Measurements from ENCODE around the gene ADAMTS6.

Gene ADAMTS6

GRCh38 chr5:65137631-65138030, 344.1 kb downstream of the ADAMTS6 start:
- no peak for TF ChIP-seq CTCF (IDR thresholded peaks at IDR 0.05; ENCODE audit: low read depth, low read length, missing control alignments)
- Histone ChIP-seq H3K27me3 (replicated peaks) (no peaks in the 10 kb centered on the region), H3K4me3 (ENCODE audit: low read depth, low read length) (no peak overlapping the region), H3K36me3 (replicated peaks) (no peaks in the 10 kb centered on the region), H3K27ac (peak overlapping the region; percentile 28)
- in situ Hi-C loops (cut with HindIII; ENCODE audit: low pct_ligation_motif_present, low sequenced_read_pairs) = no loop called here
- peak; percentile 61 for DNase-seq

- Histone ChIP-seq H3K4me3 (ENCODE audit: low read depth, low read length) (no peak overlapping the region), H3K27me3 (replicated peaks) (no peaks in the 10 kb centered on the region), H3K36me3 (replicated peaks) (no peaks in the 10 kb centered on the region), H3K27ac (no peak overlapping the region)
- no peak for TF ChIP-seq CTCF (IDR thresholded peaks at IDR 0.05; ENCODE audit: low read depth, low read length, missing control alignments)
- in situ Hi-C loops (cut with HindIII; ENCODE audit: low pct_ligation_motif_present, low sequenced_read_pairs) = no loop called here
- DNase-seq = no peak
These were observed 348.1 kb downstream of the ADAMTS6 start for GRCh38 chr5:65133477-65134110.

- TF ChIP-seq CTCF (IDR thresholded peaks at IDR 0.05; ENCODE audit: low read depth, low read length, missing control alignments) = no peak
- no peak overlapping the region for H3K27ac ChIP-seq
- in situ Hi-C loops (cut with HindIII; ENCODE audit: low pct_ligation_motif_present, low sequenced_read_pairs) = no loop called here
- no peaks in the 10 kb centered on the region for H3K27me3 ChIP-seq (replicated peaks)
- no peaks in the 10 kb centered on the region for H3K36me3 ChIP-seq (replicated peaks)
- no peak overlapping the region for H3K4me3 ChIP-seq (ENCODE audit: low read depth, low read length)
- no peak for DNase-seq
These were observed 349.3 kb downstream of the ADAMTS6 start for GRCh38 chr5:65132386-65132785.

GRCh38 chr5:65128226-65128625, 353.5 kb downstream of the ADAMTS6 start:
- no peaks in the 10 kb centered on the region for H3K36me3 ChIP-seq (replicated peaks)
- no peak overlapping the region for H3K4me3 ChIP-seq (ENCODE audit: low read depth, low read length)
- no peak for TF ChIP-seq CTCF (IDR thresholded peaks at IDR 0.05; ENCODE audit: low read depth, low read length, missing control alignments)
- no peaks in the 10 kb centered on the region for H3K27me3 ChIP-seq (replicated peaks)
- no peak overlapping the region for H3K27ac ChIP-seq
- DNase-seq = no peak
- in situ Hi-C loops (cut with HindIII; ENCODE audit: low pct_ligation_motif_present, low sequenced_read_pairs) = no loop called here

GRCh38 chr5:65127161-65127901, 354.4 kb downstream of the ADAMTS6 start:
- H3K27ac ChIP-seq = no peak overlapping the region
- no peak overlapping the region for H3K4me3 ChIP-seq (ENCODE audit: low read depth, low read length)

More at GRCh38 chr5:65127161-65127901, 354.4 kb downstream of the ADAMTS6 start:
- Histone ChIP-seq H3K36me3 (replicated peaks) (no peaks in the 10 kb centered on the region), H3K27me3 (replicated peaks) (no peaks in the 10 kb centered on the region)
- in situ Hi-C loops (cut with HindIII; ENCODE audit: low pct_ligation_motif_present, low sequenced_read_pairs) = no loop called here
- peak; percentile 37 for DNase-seq
- TF ChIP-seq CTCF (IDR thresholded peaks at IDR 0.05; ENCODE audit: low read depth, low read length, missing control alignments) = no peak

Data from brain microvascular endothelial cell (primary cell).